Activated CD8-positive, alpha-beta memory T cell treated with anti-CD3 and anti-CD28 coated beads, Interleukin-2, amount 50 U/mL, for 4 hours (primary cell): Measurements from ENCODE around the gene TTC23L.
A peak's percentile ranks its signal among the peaks of the same experiment; 100 is the strongest.

ENCODE experiments used
- DNase-seq: peaks from one replicate; pipeline ENCODE4 v3.0.0-alpha.2; 2020

The TTC23L gene

DNA sequence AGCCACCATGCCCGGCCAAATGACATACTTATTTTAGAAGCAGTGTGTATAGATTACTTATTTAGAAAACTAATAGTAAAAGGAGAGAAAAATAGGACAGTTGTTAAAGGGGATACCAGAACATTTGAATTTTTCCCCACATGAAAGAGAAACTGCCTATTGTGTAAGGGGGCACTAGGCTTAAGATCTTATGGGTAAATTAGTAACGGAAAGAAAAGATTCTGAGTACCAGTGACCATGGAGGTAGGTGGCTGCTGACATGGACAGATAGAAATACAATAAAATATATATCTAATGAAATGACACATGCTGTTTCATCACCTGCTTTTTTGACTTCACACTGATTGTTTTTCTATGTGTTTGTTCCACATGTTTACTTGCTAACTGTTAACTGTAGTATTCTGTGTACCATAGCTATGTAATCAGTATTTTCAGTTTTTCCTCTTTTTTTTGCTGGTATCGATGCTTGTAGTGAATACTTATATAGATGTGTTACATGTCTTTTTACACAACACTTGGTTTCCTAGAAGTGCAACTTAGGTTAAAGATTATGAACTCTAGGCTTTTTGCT, 87.4 kb downstream of the TTC23L start:
- no peak for DNase-seq

DNA sequence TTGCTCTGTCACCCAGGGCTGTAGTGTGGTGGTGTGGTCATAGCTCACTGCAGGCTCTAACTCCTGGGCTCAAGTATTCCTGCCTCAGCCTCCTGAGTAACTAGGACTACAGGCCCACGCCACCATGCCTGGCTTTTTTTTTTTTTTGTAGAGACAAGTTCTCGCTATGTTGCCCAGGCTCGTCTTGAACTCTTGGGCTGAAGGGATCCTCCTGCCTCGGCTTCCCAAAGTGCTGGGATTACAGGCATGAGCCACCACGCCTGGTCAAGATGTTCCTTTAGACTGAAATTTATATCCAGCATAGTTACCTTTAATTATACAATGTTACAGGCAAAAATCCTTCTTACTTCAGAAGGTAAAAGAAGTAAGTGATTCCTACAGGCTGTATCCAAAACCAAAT, 88.8 kb downstream of the TTC23L start:
- no peak for DNase-seq

DNA sequence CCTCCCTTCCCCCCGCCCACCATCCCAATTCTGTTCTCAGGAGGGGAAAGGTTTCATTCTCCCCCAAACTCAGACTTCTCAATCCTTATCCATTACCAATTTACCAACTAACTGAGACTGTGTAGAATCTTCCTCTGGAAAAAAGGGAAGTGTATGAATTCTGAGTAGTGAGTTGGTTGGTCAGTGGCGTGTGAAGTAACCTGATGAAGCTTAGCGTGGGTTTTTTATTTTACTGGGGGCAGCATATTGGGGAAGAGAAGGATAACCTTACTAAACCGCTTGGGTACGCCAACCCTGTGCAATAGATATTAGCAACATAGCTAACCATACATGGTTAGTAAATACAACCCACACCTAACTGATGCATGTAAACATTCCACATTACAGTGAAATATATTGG, 89.3 kb downstream of the TTC23L start:
- DNase-seq = no peak

DNA sequence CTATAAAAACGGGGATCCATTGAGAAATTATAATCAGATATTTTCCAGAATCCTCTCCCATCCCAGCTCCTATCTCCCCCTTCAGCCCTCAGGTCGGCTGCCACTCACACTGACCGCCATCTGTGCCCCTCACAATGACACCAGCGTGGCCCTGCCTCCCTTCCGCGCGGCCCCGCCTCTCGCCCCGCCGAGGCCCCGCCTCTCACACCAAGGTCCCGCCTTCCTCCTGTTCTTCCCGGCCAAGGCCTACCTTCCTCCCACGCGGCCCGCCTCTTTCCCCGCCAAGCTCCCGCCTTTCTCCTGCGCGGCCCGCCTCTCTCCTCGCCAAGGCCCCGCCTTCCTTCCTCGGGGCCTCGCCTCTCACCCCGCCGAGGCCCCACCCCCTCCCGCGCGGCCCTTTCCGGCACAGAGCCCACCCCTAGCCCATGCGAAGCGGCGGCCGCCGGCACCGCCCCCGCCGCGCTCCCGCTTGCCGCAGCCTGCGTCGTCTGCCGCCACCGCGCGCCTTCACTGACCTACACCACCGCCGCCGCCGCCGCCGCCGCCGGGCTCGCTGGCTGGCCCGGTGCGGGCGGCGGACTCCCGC, 90.3 kb downstream of the TTC23L start, which contains the start of gene DNAJC21:
DNAJC21 (plus strand) TSS at position 426 of the 586 bp plus-strand sequence. CDS start 261 bp downstream, outside the sequence.
- peak; percentile 98 for DNase-seq

DNA sequence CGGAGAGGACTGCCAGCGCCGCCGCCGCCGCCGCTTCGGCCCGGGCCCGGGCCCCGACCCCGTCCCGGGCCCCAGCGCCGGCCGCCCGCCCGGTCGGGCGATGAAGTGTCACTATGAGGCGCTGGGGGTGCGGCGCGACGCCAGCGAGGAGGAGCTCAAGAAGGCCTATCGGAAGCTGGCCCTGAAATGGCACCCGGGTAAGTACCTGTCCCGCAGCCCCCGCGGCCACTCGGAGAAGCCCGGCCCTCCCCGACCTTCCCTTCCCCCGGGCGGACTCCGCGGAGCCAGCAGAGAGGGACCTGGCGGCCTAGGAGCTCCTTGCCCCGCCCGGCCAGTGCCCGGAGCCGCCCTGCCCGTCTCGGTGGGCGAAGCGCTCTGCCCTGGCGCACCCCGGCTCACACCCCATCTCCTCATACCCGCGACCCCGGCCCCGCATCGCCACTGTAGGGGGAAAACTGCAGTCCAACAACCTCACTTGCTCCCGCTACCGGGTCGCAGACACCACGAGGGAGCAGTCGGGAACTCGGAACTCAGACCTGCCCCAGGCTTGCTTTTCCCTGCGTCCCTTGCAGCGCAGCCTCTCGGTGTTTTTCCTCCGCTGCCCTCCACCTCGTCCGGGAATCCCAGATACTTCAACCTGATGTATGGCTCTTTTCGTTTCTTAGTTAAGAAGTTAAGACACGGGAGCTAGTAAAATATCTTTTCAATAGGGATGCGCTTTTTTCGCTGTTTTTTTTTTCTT, 90.9 kb downstream of the TTC23L start:
- peak; percentile 77 for DNase-seq

DNA sequence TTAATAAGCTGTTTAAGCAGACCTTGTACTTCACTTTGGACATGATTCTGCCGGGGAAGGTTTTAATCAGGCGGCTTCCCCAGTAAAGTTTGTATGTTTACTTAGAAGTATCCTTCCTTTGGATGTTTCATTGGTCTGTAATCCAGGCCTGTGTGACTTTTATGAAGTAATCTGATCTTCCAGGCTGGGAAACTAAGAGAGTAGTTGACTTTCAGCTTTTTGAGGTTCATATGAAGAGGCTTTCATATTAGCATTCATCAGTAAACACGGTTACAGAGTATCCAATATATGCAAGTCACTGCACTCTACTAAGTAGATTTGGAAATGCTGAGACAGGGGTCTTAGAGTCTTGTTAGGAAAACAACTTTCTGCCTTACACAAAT, 91.5 kb downstream of the TTC23L start:
- DNase-seq = no peak

DNA sequence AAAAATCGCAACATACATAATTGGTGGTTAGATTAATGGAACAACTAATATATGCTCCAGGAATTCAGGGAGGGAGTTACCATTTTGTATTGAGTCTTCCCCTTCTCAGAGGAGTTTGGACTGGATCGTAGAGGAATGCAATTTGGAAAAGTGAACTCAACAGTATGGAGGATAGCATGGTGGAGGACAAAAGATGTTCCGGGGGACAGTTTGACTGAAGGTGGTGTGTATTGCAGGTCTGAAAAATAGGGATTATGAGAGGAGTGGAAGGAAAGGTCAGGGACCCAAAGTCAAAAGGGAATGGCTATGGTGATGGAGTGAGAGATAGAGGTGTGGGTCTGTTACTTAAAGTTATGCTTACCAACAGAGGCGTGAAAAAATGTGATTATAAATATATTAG, 91.9 kb downstream of the TTC23L start:
- DNase-seq = no peak

DNA sequence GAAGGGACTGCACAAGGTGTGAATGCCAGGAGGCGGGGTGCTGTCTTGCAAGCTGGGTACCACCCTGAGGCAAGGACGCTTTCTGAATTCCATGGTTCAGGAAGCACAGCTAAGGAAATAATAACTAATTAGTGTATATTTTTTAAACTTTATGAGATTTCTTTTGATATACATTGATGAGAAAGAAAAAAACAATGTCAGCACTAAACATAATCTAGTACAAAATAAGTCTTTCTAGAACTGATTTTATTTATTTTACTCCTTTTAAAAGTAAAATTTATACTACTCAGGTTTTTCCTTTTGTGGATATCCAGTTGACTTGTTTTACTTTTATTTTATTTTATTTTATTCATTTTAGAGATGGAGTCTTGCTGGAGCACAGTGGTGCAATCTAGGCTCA, 94.0 kb downstream of the TTC23L start:
- no peak for DNase-seq

DNA sequence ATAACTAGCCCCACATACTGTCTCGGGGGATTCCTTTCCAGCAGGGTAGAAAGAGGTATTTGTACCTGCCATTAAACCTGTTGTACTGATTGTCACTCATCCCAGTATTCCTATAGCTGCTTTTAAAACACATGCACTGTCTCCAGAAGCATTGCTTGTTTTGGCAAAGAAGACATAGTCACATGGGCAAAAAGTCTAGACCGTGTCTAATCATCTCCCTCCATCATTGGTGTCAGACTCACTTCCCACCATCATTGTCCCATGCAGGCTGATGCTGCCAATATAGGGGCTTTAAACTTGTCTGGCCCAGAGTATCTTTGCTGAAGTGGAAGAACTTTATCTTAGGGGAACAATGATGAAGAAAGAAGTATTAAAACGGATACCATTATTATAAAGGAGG, 103.0 kb downstream of the TTC23L start:
- no peak for DNase-seq

DNA sequence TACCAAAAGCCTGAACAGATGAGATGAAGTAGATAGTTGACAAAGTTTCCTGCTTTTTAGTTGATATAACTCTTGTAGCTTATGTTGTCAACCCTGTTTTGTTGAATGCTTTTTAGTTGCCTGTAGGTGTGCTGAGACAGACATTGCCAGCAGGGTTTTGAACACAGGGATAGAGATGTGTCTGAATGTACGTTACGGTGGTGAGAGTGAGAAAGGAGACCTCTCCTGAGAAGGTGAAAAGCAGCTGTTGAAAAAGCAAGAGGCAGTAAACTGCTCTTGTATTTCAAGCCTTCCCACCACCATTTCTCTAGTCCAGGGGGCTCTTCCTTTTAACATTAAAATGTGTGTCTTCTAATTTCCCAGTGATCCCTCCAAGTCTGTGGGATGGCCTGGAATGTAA, 105.1 kb downstream of the TTC23L start:
- DNase-seq = no peak

DNA sequence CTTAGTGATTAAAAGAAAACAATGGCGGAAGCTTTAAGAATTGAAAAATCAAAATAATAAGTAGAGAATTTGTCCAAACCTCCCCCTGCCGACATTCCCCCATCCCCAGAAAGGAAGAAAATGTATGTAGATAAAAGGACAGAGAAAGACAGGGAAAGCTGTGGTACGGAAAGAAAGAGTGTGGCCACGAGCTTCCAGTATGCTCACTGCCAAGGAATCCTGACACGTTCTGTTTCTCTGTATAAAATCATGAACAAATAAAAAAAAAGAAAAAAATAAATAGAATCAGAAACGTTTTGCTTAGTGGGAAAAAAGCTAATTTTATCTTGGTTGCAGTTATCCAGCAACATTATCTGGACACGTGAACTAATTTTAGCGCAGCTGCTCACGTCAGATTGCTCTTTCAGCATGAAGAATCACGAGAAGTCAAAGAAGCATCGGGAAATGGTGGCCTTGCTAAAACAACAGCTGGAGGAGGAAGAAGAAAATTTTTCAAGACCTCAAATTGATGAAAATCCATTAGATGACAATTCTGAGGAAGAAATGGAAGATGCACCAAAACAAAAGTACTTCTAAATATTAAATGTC, 105.6 kb downstream of the TTC23L start:
- no peak for DNase-seq
